GM10266 (cell line): Measurements from ENCODE around the gene SLC38A1.
"Not testable (repeated sequence)": the region's sequence is repeated elsewhere in the genome, so short reads cannot be mapped to it uniquely, and the experiment has no call there.

ENCODE experiments used
- DNase-seq: peaks from one replicate; pipeline ENCODE4 v3.0.0; 2012; ENCODE audit errors: extremely low spot score
- CTCF ChIP-seq: IDR thresholded peaks from 2 replicates; pipeline ENCODE4 v1.5.1; 2012; ENCODE audit warnings: mild to moderate bottlenecking, low read depth; ENCODE audit not compliant: control insufficient read depth, insufficient read depth; ENCODE audit errors: missing control alignments

SLC38A1 gene

DNA sequence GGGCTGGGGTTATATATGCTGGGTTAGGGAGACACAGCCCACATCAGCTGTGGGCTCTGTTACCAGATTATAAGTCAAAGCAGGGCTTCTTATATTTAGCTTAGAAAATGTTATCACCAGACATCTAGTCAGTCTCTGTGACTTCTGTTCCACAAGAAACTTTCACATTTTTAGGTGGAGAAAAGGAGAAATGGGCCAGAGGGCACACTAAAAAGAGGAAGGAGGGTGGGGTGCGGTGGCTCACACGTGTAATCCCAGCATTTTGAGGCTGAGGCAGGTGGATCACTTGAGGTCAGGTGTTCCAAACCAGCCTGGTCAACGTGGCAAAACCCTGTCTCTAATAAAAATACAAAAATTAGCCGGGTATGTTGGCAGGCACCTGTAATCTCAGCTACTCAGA lies 28.0 kb upstream of the SLC38A1 start:
- no peak for DNase-seq
- TF ChIP-seq CTCF, result no peak

DNA sequence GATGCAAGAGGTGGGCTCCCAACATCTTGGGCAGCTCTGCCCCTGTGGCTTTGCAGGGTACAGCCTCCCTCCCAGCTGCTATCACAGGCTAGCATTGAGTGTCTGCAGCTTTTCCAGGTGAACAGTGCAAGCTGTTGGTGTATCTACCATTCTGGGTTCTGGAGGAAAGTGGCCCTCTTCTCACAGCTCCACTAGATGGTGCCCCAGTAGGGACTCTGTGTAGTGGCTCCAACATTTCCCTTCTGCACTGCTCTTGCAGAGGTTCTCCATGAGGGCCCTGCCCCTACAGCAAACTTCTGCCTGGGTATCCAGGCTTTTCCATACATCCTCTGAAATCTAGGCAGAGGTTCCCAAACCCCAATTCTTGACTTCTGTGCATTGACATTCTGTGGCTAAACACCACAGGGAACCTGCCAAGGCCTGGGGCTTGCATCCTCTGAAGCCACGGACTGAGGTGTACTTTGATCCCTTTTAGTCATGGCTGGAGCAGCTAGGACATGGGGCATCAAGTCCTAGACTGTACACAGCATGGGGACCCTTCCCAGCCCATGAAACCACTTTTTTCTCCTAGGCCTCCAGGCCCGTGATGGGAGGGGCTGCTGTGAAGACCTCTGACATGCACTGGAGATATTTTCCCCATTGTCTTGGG lies 24.0 kb upstream of the SLC38A1 start:
- peak; percentile 11 for TF ChIP-seq CTCF
- DNase-seq, result no peak

DNA sequence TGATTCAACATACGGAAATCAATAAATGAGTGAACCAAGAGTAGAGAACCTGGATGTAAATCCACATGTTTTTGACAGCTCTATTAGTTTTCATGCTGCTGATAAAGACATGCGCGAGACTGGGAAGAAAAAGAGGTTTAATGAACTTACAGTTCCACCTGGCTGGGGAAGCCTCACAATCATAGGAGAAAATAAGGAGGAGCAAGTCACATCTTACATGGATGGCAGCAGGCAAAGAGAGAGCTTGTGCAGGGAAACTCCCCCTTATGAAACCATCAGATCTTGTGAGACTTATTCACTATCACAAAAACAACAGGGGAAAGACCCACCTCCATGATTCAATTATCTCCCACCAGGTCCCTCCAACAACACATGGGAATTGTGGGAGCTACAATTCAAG lies 23.1 kb upstream of the SLC38A1 start:
- DNase-seq, result not testable (repeated sequence)

GRCh38 chr12:46285177-46285576 lies 16.3 kb upstream of the SLC38A1 start:
- DNase-seq, result not testable (repeated sequence)

- DNase-seq, result no peak
- no peak for TF ChIP-seq CTCF
Measured at GRCh38 chr12:46282829-46283228, 14.0 kb upstream of the SLC38A1 start.

- no peak for DNase-seq
- no peak for TF ChIP-seq CTCF
Measured at GRCh38 chr12:46276756-46277155, 7.9 kb upstream of the SLC38A1 start.

- no peak for TF ChIP-seq CTCF
- DNase-seq, result no peak
Measured at GRCh38 chr12:46271863-46272262, 3.0 kb upstream of the SLC38A1 start.

GRCh38 chr12:46269429-46270241 lies 792 bp upstream of the SLC38A1 start:
- TF ChIP-seq CTCF, result no peak
- peak; percentile 74 for DNase-seq
